GM18519 (cell line): ENCODE measurements around the gene SIGLEC6.

Source experiments
- ATAC-seq: cut with Tn5 transposase; IDR thresholded peaks from one replicate; pipeline ENCODE4 v1.9.1; 2021; ENCODE audit warnings: mild to moderate bottlenecking, moderate library complexity; ENCODE audit not compliant: unreplicated experiment, low FRiP score

SIGLEC6 gene

GRCh38 chr19:51549533-51550324, 18.3 kb upstream of the SIGLEC6 start:
- no peak for ATAC-seq

- no peak for ATAC-seq
These were observed 17.4 kb upstream of the SIGLEC6 start for GRCh38 chr19:51548891-51549305.

GRCh38 chr19:51548213-51548651, 16.8 kb upstream of the SIGLEC6 start:
- no peak for ATAC-seq

GRCh38 chr19:51547397-51548212, 16.1 kb upstream of the SIGLEC6 start:
- no peak for ATAC-seq

GRCh38 chr19:51546650-51547396, 15.4 kb upstream of the SIGLEC6 start:
- no peak for ATAC-seq

- no peak for ATAC-seq
These were observed 14.7 kb upstream of the SIGLEC6 start for GRCh38 chr19:51546107-51546649.

- no peak for ATAC-seq
These were observed 12.6 kb upstream of the SIGLEC6 start for GRCh38 chr19:51544038-51544437.

GRCh38 chr19:51542699-51543098, 11.2 kb upstream of the SIGLEC6 start:
- ATAC-seq: no peak

GRCh38 chr19:51541458-51542357, 10.2 kb upstream of the SIGLEC6 start:
- no peak for ATAC-seq

GRCh38 chr19:51539821-51540366, 8.4 kb upstream of the SIGLEC6 start:
- no peak for ATAC-seq

- ATAC-seq: no peak
These were observed 4.1 kb upstream of the SIGLEC6 start for GRCh38 chr19:51535535-51535934.

GRCh38 chr19:51530616-51531015, 854 bp downstream of the SIGLEC6 start:
- no peak for ATAC-seq

- no peak for ATAC-seq
These were observed 2.2 kb downstream of the SIGLEC6 start for GRCh38 chr19:51529301-51529700.

- no peak for ATAC-seq
These were observed 5.8 kb downstream of the SIGLEC6 start for GRCh38 chr19:51525651-51526050.

- ATAC-seq: no peak
These were observed 6.7 kb downstream of the SIGLEC6 start for GRCh38 chr19:51524666-51525264.

GRCh38 chr19:51521781-51522180, 9.7 kb downstream of the SIGLEC6 start:
- no peak for ATAC-seq

- no peak for ATAC-seq
These were observed 10.1 kb downstream of the SIGLEC6 start for GRCh38 chr19:51521357-51521756.

- ATAC-seq: no peak
These were observed 10.7 kb downstream of the SIGLEC6 start for GRCh38 chr19:51520728-51521127.
